HG03521 (cell line): ENCODE results near the gene ARHGAP31.
"Not testable (repeated sequence)": the region's sequence is repeated elsewhere in the genome, so short reads cannot be mapped to it uniquely, and the experiment has no call there.

Experiments
- ATAC-seq: cut with Tn5 transposase; IDR thresholded peaks from one replicate; pipeline ENCODE4 v1.9.1; 2021; ENCODE audit warnings: mild to moderate bottlenecking, moderate library complexity; ENCODE audit not compliant: unreplicated experiment

The ARHGAP31 gene

DNA sequence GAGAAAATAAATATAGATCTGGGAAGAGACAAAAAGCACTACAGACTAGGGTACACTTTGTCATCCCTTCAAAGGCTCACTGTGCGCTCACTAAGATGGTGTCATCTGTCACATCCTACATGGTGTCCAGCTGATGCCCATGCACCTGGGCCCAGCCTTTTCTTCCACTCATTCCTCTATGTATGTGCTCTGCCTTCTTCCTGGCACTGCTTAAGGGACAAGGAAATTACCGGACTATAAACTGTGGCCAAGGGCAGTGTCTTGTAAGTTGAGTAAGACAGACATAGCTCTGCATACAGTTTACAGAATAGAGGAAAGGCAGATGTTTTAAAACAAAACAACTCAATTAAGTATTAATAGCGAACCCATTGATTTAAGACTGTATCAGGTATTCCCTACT, 52.9 kb downstream of the ARHGAP31 start:
- ATAC-seq, result no peak

DNA sequence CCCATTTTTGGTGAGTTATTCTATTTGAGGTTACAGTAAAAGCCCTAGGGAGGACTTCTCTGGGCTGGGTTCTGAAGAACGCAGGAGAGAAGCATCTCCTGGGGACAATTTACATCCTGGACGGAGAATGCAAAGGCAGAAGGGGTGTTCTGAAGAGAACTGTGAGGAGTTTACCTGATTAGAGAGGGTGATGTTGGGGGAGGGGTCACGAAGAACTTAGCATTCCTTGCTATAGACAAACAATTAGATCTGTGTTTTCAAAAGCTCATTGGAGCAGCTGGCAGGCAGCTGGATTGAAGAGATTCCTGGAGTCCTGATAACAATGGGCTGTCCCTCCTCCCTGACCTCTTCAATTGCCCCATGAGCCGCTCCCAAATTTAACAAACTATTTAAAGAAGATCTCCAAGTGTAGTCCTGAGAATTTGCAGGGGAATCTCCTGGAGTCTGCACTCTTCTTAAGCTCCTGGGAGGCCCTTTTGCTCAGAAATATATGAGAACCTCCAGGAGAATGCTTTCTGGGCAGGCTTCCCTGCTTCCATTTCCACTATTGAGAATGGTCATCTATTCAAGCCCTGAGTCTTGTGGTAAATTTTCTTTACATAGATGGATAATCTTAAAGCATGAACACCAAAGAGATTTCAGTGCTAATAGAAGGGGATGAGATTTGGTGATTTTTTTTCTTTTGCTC, 55.3 kb downstream of the ARHGAP31 start:
- ATAC-seq, result no peak

DNA sequence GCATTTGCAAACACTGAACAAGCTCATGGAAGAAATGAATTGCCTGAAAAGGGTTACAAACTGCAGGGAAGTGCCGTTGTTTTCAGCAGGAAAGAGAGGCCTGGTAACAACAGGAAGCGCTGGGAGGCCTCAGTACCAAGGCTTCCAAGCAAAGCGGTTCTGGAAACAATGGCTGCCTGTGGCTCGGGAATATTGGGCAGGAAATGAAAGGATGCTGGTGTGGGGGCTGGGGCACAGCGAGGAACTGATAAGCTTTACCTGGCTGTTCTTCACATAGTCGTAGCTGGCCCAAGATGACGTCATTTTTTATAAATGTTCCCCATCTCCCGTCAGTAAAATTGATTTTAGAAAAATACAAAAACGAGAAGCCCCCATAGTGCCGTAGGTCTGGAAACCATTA, 55.9 kb downstream of the ARHGAP31 start:
- ATAC-seq, result no peak

DNA sequence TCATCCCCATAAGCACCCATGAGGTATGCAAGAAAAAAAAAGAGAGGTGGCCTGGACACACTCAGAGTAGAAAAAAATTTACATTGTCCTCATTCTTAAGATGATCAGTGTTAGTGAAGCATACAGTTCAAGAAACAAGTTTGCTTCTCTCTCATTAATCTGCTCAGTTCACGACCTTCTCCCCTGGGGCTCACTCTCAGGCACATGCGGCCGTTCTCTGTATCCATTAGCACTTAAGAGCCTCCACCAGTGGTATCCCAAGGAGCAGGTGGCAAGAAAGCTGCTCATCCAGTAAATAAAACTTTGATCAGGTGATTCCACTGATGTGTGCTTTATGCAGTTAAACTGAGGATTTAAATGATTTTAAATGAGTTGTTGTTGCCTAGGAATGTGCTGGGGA, 57.4 kb downstream of the ARHGAP31 start:
- no peak for ATAC-seq

DNA sequence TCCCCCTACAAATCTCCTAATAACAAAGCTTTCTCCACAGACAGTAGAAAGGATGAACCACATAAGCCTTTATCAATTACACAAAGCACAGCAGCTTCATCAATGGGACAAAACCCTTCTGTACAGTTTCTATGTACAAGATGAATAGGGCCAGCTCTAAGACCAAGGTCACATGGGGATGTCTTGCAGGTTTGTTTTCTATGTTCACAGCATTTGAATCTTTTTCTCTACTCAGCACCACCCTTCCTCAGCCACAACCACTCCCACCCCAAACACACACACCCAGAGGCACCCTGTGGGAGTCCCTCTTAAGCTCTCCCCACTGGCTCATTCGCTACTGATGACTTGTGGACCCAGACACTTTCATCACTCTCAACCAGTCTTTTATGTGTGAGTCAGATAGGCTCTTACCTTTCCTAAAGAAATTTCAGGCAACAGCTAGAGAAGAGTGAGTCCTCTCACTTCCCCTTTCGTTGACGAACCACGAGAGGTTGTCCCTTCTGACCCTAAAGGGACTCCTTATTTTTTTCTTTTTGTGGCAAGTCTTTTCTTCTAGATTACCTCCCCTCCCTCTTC, 57.9 kb downstream of the ARHGAP31 start:
- ATAC-seq, result peak; percentile 96

DNA sequence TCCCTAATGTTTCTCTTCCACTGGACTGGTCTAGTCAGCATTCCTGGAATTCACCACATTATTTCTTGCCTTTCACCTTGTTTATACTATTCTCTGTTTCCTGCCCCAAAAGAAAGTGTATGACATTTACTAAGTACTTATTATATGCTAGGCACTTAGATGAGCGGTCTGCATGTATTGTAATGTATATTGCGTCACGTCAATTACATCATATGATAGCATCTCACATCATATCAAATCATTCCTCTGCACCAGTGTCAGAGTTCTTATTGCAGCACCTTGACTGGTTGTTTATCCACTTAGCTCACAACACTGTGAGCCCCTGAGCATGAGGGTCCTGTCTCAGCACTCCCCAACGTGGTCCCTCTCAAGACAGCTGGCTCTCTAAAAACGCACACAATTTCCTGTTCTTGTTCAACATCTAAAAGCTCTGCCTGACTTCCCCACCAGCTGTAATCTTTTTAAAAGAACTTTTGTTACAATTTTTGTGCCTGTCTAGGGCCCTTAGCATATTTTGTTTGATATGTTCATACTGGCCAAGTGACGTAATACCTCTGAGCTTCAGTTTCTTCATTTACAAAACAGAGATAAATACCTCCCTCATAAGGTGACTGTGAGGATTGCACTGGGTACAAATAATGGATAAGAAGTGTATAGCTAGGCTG, 58.8 kb downstream of the ARHGAP31 start:
- ATAC-seq, result peak; percentile 36

DNA sequence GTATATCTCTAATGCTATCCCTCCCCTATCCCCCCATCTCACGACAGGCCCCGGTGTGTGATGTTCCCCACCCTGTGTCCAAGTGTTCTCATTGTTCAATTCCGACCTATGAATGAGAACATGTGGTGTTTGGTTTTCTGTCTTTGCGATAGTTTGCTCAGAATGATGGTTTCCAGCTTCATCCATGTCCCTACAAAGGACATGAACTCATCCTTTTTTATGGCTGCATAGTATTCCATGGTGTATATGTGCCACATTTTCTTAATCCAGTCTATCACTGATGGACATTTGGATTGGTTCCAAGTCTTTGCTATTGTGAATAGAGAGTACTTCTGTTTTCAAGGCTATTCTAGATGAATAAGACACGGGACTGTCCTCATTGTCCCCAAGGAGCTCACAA, 61.4 kb downstream of the ARHGAP31 start:
- not testable (repeated sequence) for ATAC-seq

DNA sequence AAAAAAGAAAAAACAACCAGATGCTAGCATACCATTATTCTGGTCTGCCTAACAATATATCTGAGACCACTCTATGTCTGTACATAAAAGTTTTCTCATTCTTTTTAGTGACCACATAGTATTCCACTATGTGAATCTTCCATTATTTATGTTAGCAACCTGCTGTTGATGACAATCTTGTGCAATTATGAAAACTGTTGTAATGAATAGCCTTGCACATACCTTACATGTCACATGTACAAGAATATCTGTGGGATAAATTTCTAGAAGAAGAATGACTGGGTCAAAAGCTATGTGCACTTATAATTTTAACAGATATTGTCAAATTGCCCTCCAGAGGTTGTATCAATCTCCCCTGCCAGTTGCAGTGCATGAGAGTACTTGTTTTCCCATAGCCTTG, 62.5 kb downstream of the ARHGAP31 start:
- ATAC-seq, result no peak

DNA sequence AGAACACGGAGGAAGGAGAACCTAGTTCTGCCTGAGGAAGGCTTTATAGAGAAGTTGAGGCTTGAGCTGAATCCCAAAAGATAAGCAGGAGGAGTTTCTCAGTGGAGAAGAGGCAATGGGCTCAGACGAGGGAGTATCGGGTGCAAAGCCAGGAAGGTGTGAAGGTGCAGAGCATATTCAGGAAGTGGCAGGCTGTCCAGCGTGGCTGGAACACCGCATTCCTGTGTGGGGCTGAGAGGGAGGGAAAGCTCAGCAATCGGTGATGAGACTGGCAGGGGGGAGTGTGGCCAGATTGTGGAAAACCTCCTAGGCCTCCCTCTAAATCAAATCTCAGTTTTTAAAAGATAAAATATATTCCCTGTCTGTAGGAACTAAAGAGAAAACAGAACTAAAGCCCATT, 63.0 kb downstream of the ARHGAP31 start:
- ATAC-seq, result no peak

DNA sequence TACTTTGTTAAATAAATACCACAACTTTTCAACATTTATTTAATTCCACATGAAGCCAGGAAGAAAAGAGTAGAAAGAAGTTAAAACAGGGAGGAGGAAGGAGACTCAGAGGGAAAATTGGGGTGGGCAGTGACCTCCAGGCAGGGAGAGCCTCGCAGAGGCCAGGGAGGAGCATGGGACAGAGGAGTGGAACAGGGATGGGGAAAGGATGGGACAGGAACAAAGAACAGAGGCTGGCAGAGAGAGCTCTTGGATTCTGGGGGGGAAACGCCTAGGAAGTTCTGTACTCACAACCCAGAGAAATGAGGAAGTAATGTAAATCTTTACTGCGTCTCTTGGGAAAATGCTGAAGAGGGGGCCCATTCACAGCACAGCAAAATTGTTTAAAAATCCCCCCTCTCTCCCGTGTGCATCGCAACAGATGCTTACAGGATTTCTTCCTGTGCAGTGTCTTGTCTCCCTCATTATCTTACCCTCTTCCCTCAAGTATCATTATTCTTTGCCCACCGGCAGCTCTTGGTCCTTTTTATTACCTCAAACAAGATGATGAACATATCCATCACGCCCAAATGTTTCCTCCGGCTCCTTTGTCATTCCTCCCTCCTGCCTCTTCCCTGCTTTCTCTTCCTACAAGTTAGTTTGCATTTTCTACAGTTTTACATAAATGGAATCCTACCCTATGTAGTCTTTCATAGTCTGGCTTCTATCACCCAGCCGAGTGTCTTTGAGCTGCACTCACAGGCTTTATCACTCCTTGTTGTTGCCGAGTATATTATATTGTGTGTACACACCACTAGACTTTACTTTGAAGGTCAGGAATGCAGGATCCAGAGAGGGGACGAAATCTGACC, 65.5 kb downstream of the ARHGAP31 start:
- no peak for ATAC-seq

DNA sequence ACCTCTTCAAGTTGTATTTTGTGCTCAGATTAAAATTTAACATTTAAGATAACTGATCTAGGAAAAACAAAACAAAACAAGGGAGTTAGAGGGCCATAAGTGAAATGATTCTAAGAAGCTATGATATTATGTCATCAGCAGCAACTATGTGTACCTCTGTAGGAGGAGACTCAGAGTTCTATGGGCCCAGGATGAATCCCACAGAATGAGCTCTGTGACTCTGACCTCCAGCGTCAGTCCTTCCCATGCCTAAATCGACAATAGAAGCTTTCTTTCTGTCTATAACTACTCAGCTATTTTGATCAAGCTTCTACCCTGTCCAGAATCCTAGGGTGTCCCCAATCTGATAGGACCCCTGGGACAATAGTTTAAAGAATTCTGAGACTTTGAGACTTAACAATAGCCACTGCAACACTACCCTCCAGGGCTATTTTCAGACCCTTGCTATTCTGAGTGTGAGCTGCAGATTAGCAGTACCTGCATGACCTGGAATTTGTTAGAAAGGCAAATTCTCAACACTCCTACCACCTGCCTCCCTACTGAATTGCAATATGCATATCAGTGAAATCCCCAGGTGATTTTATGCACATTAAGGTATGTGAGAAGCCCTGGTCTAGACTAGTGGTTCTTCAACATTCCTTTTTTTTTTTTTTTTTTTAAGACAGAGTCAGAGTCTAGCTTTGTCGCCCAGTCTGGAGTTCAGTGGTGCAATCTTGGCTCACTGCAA, 66.7 kb downstream of the ARHGAP31 start:
- ATAC-seq, result no peak

DNA sequence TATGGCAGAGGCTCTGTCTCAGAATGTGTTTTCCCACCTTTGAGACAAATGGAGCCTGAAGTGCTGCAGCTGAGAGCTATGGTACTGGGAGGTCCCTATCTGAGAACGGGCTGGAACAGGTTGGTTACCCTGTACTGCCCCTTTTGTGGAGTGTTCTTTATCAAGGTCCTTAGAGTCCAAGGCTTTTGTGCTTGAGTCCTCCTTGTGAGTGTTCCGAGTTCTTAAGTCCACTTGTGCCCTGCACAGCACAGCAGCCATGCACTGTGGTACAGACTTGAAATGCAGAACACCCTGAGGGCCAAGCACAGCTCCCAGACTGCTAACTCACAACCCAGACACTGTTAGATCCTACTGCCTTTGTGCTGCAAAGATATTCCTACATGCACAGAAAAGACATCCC, 67.8 kb downstream of the ARHGAP31 start:
- ATAC-seq, result no peak

DNA sequence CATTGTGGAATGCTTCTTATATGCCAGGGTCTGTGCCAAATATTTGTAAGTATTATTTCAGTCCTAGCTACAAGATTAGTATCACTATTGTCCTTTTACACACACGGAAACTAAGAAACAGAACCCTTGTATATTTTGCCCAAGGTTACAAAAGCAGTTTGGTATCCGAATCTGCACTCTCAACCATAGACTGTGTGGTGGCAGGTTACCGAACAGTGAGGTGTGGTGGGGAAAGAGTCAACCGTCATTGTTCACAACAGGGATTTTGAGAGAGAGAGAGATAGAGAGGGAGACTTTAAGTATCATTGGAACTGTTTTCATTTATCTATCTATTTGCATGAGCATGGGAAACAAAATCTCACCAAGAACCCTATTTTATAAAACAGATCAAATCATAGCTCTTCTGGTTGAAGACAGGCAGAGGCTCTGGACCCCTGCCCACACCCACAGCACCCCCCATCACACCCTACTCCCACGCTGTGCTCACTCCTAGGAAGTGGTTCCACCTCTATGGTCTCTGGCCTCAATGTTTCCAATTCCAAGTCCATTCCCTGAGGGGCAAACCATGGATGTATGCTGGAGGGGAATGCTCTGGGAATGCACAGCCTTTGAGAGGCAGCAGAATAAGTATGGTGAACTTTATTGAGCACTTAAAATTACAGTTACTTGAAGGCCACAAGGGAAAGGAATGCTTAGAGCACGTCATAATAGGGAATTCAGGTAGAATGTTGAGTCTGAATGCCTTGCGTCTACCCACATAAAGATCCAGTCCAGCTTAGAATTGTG, 69.0 kb downstream of the ARHGAP31 start:
- ATAC-seq, result no peak

DNA sequence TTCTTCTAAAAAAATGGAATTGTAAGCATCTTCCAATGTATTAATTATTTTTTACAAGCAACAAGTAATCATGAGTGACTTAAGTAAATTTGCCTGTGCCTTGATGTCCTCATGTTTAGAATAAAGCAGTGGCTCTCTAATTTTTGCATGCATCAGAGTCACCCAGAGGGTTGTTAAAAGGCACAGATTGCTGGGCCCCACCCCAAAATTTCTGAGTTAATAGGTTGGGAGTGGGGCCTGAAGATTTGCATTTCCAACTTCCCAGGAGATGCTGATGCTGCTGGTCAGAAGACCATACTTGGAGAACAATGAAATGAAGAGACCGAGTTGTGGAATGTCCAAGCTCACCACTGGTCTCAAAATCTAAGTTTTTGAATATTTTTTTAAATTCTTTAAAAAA, 70.2 kb downstream of the ARHGAP31 start:
- ATAC-seq, result no peak

DNA sequence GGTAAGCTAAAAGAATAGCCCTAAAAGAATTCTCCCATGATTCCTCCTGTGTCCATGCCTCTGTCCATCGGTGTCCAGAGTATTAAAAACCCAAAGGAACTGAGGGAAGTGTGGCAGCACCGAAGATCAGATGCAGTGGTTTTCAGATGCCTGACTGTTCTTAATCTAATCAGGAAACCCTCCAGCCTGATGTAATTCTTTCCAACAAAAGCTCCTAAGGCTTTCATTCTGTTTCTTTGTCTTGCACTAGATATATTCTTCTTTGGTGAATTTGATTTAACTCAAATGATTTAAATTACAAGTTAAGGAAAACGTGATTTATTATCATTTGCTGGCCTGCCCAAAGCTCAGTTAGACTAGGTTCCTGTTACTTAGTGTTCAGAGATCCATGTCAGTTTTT, 71.2 kb downstream of the ARHGAP31 start:
- ATAC-seq, result no peak

DNA sequence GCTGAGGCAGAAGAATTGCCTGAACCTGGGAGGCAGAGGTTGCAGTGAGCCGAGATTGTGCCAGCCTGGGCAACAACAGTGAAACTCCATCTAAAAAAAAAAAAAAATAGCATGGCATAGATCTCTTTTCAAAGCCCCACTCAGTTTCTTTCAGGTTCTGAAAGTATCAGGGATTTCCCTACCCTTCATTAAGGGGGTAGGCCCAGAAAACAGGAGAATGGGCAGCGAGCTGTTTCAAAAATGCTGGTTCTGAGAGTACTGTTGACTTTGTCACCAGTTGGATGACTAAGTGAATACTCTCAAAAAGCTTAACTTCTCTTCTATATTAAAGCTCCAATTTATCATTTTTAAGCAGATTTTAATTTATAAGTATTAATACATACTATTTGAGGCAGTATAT, 72.8 kb downstream of the ARHGAP31 start:
- ATAC-seq, result no peak

DNA sequence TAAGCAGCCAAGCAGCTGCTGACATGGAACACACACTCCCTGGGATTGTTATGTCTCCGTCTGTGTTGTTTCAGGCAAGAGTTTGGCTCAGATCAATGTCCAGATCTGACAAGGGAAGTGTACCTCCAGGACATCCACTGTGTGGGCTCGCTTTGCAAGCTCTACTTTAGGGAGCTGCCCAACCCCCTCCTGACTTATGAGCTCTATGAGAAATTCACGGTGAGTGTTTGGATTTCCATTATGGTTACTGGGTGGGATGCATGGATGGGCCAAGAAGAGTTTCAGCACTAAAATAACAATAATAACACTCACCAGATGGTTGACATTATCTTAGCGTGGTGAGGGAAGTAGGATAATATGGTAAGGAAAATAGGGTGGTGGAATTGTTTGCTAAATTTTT, 74.1 kb downstream of the ARHGAP31 start:
- no peak for ATAC-seq

DNA sequence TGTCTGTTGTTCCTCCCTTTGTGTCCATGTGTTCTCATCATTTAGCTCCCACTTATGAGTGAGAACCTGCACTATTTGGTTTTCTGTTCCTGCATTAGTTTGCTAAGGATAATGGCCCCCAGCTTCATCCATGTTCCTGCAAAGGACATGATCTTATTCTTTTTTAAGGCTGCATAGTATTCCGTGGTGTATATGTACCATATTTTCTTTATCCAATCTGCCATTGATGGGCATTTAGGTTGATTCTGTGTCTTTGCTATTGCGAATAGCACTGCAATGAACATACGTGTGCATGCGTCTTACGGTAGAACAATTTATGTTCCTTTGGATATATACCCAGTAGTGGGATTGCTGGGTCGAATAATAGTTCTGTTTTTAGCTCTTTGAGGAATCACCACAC, 77.6 kb downstream of the ARHGAP31 start:
- ATAC-seq, result not testable (repeated sequence)

DNA sequence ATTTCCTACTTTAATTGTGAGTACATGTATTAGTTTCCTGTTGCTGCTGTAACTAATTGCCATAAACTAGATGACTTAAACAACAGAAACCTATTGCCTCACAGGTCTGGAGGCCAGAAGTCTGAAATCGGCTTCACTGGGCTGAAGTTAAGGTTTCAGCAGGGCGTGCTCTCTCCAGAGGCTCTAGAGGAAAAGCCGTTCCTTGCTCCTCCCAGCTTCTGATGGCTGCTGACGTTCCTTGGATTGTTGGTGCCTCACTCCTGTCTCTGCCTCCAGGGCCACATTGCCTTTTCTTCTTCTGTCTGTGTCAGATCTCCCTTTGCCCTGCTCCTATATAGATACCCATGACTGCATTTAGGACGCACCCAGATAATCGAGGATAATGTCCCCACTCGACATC, 80.9 kb downstream of the ARHGAP31 start:
- no peak for ATAC-seq

DNA sequence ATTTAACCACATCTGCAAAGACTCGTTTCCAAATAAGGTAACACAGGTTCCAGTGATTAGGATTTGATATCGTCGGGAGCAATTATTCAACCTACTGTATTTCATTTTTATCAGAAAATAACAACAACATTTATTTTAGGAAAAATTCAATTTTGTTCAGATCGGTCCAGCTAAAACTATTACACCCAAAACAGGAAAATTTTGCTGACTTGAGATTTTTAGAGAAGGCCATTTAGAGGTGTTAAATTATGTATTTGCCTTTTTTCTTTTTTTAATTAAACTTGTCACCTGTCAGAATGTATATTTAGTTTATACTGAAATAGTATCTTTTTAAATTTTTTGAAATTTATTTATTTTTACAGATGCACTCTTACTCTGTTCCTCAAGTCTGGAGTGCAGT, 81.3 kb downstream of the ARHGAP31 start:
- ATAC-seq, result no peak
